RWPE1 (cell line): ENCODE data around the gene NRARP.

Source experiments
- CTCF ChIA-PET: fragments of 350-600 bp; sonication (Branson Sonifier 250); formaldehyde crosslinking; extraction: SDS; loops from one replicate; lab custom pipeline; 2021; lab: Yijun Ruan, JAX
- POLR2A ChIA-PET: fragments of 400-600 bp; formaldehyde crosslinking; extraction: SDS; loops from one replicate; lab custom pipeline; 2020; ENCODE audit warnings: antibody characterized with exemption; ENCODE audit not compliant: low non-redundant PET; lab: Yijun Ruan, JAX
- DNase-seq: peaks from one replicate; pipeline ENCODE4 v3.0.0; 2012; ENCODE audit warnings: low spot score
- H3K27ac ChIP-seq: fragments of 450-650 bp; 2 replicates; pipeline ENCODE4 v1.5.1; 2017
- CTCF ChIP-seq: fragments of 450-650 bp; conservative IDR thresholded peaks from 2 replicates; pipeline ENCODE4 v1.5.1; 2017; ENCODE audit warnings: low read depth, mild to moderate bottlenecking

NRARP gene

GRCh38 chr9:137277329-137278041, 24.6 kb downstream of the NRARP start, which contains the start of gene TOR4A:
TOR4A (plus strand) TSS chr9:137277726; CDS start chr9:137278690, 964 bp downstream.
- H3K27ac ChIP-seq = peak within 1 kb of the TSS; percentile 94
- ChIA-PET POLR2A (interaction anchor here (0.6 to 1.7 kb wide), 6 partner anchors 9 to 300 kb away, joined by 3 to 9 read pairs (median 4); partner anchors contain the start of gene TUBB4B), CTCF (interaction anchor here (0.6 to 2.2 kb wide), 9 partner anchors 8 to 173 kb away, joined by 3 to 13 read pairs (median 3); partner anchors contain the start of gene NRARP)
- peak; percentile 73 for TF ChIP-seq CTCF
- peak; percentile 97 for DNase-seq

- no peak for TF ChIP-seq CTCF
- ChIA-PET POLR2A (interaction anchor here (0.6 to 1.7 kb wide), 6 partner anchors 10 to 301 kb away, joined by 3 to 9 read pairs (median 4); partner anchors contain the start of gene TUBB4B), CTCF (interaction anchor here (0.6 to 2.2 kb wide), 7 partner anchors 7 to 157 kb away, joined by 3 to 13 read pairs (median 3); partner anchors contain the start of gene NRARP)
- H3K27ac ChIP-seq = peak overlapping the region; percentile 94
- no peak for DNase-seq
Observed at GRCh38 chr9:137276473-137277328, 25.4 kb downstream of the NRARP start.

DNA sequence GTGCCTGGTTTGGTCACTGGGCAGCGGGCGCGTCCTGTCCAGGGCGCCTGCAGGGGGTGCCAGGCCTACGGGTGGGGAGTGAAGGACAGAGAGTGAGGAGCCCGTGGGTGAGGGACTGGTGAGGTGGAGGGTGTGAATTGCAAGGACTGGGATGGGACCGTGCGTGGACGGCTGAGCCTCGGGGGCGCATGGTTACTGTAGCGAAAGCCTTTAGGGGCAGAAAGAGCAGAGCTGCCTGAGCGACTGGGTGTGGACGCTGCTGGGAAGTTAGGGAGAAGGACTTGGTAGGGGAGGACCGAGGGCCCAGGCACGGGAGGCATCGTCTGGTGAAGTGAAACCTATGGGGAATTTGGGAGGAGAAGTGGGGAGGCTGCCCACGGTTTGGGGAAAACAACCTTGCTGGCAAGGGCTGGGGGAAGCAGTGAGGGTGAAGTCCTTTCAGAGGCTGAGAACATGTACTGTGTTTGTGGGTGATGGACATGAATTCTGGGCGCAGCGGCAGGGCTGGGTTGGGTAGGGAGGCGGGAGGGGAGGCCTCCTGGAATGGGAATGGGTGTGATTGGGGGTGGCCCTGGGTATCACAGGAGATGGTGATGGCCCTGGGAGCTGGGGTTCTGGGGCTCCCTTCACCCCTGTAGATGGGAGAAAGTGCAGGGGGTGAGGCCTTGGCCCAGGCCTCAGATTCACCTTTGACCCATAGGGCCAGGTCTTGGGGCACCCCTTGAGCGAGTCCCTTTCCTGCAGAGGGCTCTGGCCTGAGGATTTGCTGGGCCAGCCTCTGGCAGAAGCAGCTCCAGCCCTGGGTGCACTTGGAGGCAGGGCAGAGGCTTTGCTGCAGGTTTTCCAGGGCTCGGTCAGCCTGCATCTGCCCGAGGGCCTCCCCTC, 26.2 kb downstream of the NRARP start:
- no peak for TF ChIP-seq CTCF
- POLR2A ChIA-PET = no interaction called here
- H3K27ac ChIP-seq = peak overlapping the region; percentile 94
- CTCF ChIA-PET = interaction anchor here (0.7 to 2.2 kb wide), 2 partner anchors 27 to 111 kb away, joined by 4 to 13 read pairs; partner anchors contain the start of gene NRARP
- DNase-seq = no peak

- no peak for DNase-seq
- H3K27ac ChIP-seq = peak overlapping the region; percentile 94
- no peak for TF ChIP-seq CTCF
- ChIA-PET POLR2A (interaction anchor here (0.7 to 1.0 kb wide), 3 partner anchors 27 to 48 kb away, joined by 3 to 4 read pairs (median 3); partner anchors contain the start of genes NRARP and RNF224), CTCF (interaction anchor here (0.7 kb wide), 1 partner anchor 15 kb away, joined by 4 read pairs; no protein-coding TSS in a partner anchor)
Observed at GRCh38 chr9:137275203-137275587, 26.9 kb downstream of the NRARP start.

DNA sequence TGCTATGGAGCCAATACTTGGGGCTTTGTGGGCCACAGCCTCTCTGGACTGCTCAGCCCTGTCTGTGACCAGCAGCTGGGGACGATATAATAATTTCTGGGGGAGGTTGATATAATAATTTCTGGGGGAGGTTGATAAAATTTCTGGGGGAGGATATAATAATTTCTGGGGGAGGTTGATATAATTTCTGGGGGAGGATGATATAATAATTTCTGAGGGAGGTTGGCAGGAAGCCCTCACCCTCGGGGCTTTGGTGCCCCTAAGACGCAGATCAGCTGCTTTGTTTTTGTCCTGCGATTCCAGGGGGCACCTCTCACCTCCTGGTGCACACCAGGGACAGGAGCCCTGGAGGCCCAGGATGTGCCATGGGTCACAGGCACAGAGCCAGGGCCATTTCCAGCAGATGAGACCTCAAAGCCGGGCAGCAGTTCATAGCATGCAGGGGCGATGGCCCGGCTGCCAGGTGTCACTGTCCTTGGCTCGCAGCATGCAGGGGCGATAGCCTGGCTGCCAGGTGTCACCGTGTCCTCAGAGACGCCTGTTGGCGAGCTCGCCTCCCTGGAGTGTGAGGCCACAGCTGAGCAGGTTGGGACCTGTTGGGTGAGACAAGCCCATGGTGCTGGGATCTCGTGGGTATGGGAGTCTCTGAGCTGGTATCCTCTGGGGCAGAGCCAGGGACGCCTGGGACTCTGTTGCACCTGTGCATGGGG, 28.3 kb downstream of the NRARP start:
- H3K27ac ChIP-seq = peak overlapping the region; percentile 94
- peak; percentile 69 for DNase-seq
- no peak for TF ChIP-seq CTCF
- POLR2A ChIA-PET = interaction anchor here (0.5 to 0.9 kb wide), 7 partner anchors 13 to 165 kb away, joined by 3 to 7 read pairs (median 3); partner anchors contain the start of genes TPRN and TUBB4B
- CTCF ChIA-PET = interaction anchor here (0.7 to 1.5 kb wide), 3 partner anchors 13 to 37 kb away, joined by 3 to 6 read pairs (median 4); no protein-coding TSS in a partner anchor
